ENCODE data around the gene MACROD2.

The MACROD2 gene

DNA sequence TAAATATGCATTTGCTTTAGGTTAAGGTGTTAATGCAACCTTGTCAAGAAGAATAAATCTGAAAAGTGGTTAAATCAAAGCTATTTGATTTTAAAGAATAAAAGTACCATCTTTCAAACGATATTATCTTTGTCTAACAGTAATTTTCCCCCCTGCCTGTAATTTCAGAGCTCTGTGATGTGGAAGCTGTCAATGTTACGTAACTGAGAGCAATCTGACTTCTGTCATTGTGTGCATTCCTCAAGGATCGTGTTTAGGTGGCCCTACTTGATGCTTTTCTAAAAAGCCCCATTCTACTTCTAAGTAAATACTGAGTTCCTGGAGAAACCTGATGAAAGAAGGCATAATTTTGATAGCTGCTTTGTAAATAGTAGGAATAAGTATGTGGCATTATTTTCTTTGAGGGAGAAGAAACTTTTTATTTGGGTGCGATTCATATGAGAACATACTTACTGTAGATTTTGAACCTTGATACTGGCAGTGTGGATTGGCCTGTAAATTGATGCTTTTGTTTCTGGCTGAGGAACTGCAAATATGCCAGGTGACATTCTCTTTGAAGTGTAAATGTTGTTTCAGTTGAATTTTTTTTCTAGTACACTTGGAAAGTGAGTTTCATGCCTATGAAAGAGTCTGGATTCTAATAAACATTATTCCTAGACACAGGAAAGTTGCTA lies 871.7 kb downstream of the MACROD2 start:
- no peak for DNase-seq (ENCODE audit: extremely low read depth, insufficient read length)
- H3K4me3 ChIP-seq (replicated peaks; ENCODE audit: low read depth, low read length): no peak overlapping the region
- no peaks in the 10 kb centered on the region for H3K27me3 ChIP-seq (replicated peaks; ENCODE audit: control insufficient read depth, insufficient read depth, low read length)
- TF ChIP-seq, protein P1, sequence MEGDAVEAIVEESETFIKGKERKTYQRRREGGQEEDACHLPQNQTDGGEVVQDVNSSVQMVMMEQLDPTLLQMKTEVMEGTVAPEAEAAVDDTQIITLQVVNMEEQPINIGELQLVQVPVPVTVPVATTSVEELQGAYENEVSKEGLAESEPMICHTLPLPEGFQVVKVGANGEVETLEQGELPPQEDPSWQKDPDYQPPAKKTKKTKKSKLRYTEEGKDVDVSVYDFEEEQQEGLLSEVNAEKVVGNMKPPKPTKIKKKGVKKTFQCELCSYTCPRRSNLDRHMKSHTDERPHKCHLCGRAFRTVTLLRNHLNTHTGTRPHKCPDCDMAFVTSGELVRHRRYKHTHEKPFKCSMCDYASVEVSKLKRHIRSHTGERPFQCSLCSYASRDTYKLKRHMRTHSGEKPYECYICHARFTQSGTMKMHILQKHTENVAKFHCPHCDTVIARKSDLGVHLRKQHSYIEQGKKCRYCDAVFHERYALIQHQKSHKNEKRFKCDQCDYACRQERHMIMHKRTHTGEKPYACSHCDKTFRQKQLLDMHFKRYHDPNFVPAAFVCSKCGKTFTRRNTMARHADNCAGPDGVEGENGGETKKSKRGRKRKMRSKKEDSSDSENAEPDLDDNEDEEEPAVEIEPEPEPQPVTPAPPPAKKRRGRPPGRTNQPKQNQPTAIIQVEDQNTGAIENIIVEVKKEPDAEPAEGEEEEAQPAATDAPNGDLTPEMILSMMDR (IDR thresholded peaks at IDR 0.05; ENCODE audit: insufficient read depth, low read length, poor library complexity, severe bottlenecking): no peak
- H3K36me3 ChIP-seq (ENCODE audit: control insufficient read depth, insufficient read depth, low read length): no peaks in the 10 kb centered on the region

DNA sequence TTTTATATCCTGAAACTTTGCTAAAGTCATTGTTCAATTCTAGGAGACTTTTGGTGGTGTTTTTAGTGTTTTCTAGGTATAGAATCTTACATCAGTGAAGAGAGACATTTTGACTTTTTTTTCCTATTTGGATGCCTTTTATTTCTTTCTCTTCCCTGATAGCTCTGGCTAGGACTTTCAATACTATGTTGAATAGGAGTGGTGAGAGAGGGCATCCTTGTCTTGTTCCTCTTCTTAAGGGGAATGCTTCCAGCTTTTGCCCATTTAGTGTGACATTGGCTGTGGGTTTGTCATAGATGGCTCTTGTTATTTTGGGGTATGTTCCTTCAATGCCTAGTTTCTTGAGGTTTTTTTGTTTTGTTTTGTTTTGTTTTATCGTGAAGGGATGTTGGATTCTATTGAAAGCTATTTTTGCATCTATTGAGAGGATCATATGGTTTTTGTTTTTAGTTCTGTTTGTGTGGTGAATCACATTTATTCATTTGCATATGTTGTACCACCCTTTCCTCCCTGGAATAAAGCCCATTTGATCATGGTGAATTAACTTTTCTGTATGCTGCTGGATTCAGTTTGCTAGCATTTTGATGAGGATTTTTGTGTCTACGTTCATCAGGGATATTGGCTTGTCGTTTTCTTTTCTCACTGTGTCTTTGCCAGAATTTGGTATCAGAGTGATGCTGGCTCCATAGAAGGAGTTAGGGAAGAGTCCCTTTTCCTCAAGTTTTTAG lies 882.1 kb downstream of the MACROD2 start:
- no peak for DNase-seq (ENCODE audit: extremely low read depth, insufficient read length)
- Histone ChIP-seq H3K27me3 (replicated peaks; ENCODE audit: control insufficient read depth, insufficient read depth, low read length) (no peaks in the 10 kb centered on the region), H3K4me3 (replicated peaks; ENCODE audit: low read depth, low read length) (no peak overlapping the region), H3K36me3 (ENCODE audit: control insufficient read depth, insufficient read depth, low read length) (no peaks in the 10 kb centered on the region)
- TF ChIP-seq, protein P1 (IDR thresholded peaks at IDR 0.05; ENCODE audit: insufficient read depth, low read length, poor library complexity, severe bottlenecking): no peak

DNA sequence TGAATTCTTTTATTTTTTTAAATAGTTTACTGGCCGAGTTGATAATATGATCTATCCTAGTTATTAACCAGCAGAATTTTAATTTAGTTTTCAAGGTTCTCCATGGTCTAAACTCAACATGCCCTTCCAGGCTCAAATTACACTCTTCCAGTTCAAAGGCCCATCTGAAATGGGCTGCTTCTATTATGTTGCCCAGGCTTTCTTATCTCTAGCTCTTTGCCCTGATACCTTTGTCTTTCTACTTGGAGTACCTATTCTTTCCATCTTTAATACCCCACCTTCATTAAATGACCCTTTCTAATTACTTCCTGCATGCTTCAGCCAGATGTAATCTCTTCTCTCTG lies 883.3 kb downstream of the MACROD2 start:
- Histone ChIP-seq H3K4me3 (replicated peaks; ENCODE audit: low read depth, low read length) (no peak overlapping the region), H3K27me3 (replicated peaks; ENCODE audit: control insufficient read depth, insufficient read depth, low read length) (no peaks in the 10 kb centered on the region), H3K36me3 (ENCODE audit: control insufficient read depth, insufficient read depth, low read length) (no peaks in the 10 kb centered on the region)
- DNase-seq (ENCODE audit: extremely low read depth, insufficient read length): no peak
- TF ChIP-seq, protein P1 (IDR thresholded peaks at IDR 0.05; ENCODE audit: insufficient read depth, low read length, poor library complexity, severe bottlenecking): no peak

DNA sequence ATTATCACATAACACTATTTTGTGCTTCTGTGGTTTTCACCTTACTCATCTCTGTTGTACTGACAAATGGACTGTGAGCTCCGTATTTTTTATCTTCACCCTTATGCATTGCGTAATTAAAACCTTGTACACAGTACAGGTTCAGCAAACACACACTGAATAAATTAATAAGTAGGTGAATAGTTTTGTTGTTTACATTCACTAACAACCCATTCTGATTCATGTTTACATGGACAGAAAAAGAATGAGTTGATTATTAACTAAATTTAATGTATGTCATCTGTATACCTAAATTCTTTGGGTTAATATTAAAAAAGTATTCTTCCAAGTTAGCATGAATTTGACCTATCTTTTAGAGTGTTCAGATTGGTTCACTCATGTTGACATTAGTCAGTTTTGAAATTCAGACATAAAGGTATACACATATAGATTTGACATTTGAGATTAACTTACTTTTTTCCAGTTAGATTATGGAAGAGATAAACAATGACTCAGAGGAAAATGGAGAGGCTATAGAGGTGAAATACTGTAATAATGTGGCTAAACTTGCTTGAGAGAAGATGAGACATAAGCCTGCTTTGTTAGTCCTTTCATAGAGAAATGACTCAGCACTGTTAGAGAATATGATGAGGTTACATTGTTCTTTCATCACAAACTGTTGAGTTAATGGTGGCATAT lies 883.8 kb downstream of the MACROD2 start:
- Histone ChIP-seq H3K4me3 (replicated peaks; ENCODE audit: low read depth, low read length) (no peak overlapping the region), H3K36me3 (ENCODE audit: control insufficient read depth, insufficient read depth, low read length) (no peaks in the 10 kb centered on the region), H3K27me3 (replicated peaks; ENCODE audit: control insufficient read depth, insufficient read depth, low read length) (no peaks in the 10 kb centered on the region)
- DNase-seq (ENCODE audit: extremely low read depth, insufficient read length): no peak
- TF ChIP-seq, protein P1 (IDR thresholded peaks at IDR 0.05; ENCODE audit: insufficient read depth, low read length, poor library complexity, severe bottlenecking): no peak

DNA sequence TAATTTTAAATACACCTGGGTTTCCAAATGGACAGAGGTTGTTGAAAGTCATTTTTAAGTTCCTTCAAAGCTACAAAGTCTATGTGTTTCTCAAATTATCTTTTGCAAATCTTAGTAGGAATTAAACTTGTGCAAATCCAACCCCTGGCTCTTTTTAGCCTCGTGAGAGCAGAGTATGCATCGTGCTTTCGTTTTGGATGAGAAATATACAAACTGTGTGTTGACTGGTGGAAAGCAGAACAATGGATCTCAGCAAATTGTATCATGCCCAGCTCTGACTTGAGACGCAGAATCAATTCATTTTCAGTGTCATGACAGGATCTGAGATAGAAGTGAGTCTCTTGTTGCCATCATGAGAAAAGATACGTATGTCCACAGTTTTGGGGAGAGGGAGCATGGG lies 884.5 kb downstream of the MACROD2 start:
- H3K27me3 ChIP-seq (replicated peaks; ENCODE audit: control insufficient read depth, insufficient read depth, low read length): no peaks in the 10 kb centered on the region
- no peaks in the 10 kb centered on the region for H3K36me3 ChIP-seq (ENCODE audit: control insufficient read depth, insufficient read depth, low read length)
- no peak for DNase-seq (ENCODE audit: extremely low read depth, insufficient read length)
- TF ChIP-seq, protein P1 (IDR thresholded peaks at IDR 0.05; ENCODE audit: insufficient read depth, low read length, poor library complexity, severe bottlenecking): no peak
- H3K4me3 ChIP-seq (replicated peaks; ENCODE audit: low read depth, low read length): no peak overlapping the region

All from GM06990 (cell line).